Liver (tissue), 3 donors: ENCODE data around the gene ASZ1.

Experiments
- EGR1 ChIP-seq, 2 donors: IDR thresholded peaks; 2 replicates each; pipeline ENCODE4 v1.6.1; 2016 to 2018; ENCODE audit warnings: antibody characterized with exemption in 2 of 2, low read depth in 2 of 2
- FOXA1 ChIP-seq: IDR thresholded peaks from 2 replicates; pipeline ENCODE4 v1.6.1; 2016; ENCODE audit warnings: antibody characterized with exemption
- HNF4A ChIP-seq, 2 donors: conservative IDR thresholded peaks; 2 replicates each; pipeline ENCODE4 v1.6.1; 2016; ENCODE audit warnings: antibody characterized with exemption in 2 of 2, mild to moderate bottlenecking in 2 of 2
- JUND ChIP-seq, 2 donors: IDR thresholded peaks; 2 replicates each; pipeline ENCODE4 v1.6.1; 2016; ENCODE audit warnings: antibody characterized with exemption in 2 of 2
- RAD21 ChIP-seq, 2 donors: IDR thresholded peaks; 2 replicates each; pipeline ENCODE4 v1.6.1; 2016; ENCODE audit warnings: antibody characterized with exemption in 2 of 2, mild to moderate bottlenecking in 2 of 2
- RXRA ChIP-seq, 2 donors: IDR thresholded peaks; 2 replicates each; pipeline ENCODE4 v1.6.1; 2017 to 2018; ENCODE audit warnings: antibody characterized with exemption in 2 of 2, mild to moderate bottlenecking in 1 of 2
- SP1 ChIP-seq: IDR thresholded peaks from 2 replicates; pipeline ENCODE4 v1.6.1; 2018; ENCODE audit warnings: antibody characterized with exemption, mild to moderate bottlenecking
- TAF1 ChIP-seq: conservative IDR thresholded peaks from 2 replicates; pipeline ENCODE4 v1.6.1; 2016; ENCODE audit warnings: antibody characterized with exemption, mild to moderate bottlenecking
- YY1 ChIP-seq: IDR thresholded peaks from 2 replicates; pipeline ENCODE4 v1.6.1; 2016; ENCODE audit warnings: antibody characterized with exemption, mild to moderate bottlenecking
- TF ChIP-seq, protein P1 (sequence below): IDR thresholded peaks from 2 replicates; pipeline ENCODE4 v1.6.1; 2016; ENCODE audit warnings: antibody characterized with exemption
- TF ChIP-seq, protein P2 (sequence below): fragments of 150-350 bp; IDR thresholded peaks from 2 replicates; pipeline ENCODE4 v1.5.1; 2017; ENCODE audit warnings: improper control_type of control experiment, low read depth, low read length; ENCODE audit not compliant: missing input control
- TF ChIP-seq, protein P3 (sequence below): IDR thresholded peaks from 2 replicates; pipeline ENCODE4 v1.6.1; 2016; ENCODE audit warnings: antibody characterized with exemption
- TF ChIP-seq, protein P4 (sequence below): IDR thresholded peaks from 2 replicates; pipeline ENCODE4 v1.6.1; 2016; ENCODE audit warnings: antibody characterized with exemption, mild to moderate bottlenecking
- TF ChIP-seq, protein P5 (sequence below): IDR thresholded peaks from 2 replicates; pipeline ENCODE4 v1.6.1; 2016; ENCODE audit warnings: antibody characterized with exemption
- donor health status: healthy.
- donor health status: healthy.

DNA sequence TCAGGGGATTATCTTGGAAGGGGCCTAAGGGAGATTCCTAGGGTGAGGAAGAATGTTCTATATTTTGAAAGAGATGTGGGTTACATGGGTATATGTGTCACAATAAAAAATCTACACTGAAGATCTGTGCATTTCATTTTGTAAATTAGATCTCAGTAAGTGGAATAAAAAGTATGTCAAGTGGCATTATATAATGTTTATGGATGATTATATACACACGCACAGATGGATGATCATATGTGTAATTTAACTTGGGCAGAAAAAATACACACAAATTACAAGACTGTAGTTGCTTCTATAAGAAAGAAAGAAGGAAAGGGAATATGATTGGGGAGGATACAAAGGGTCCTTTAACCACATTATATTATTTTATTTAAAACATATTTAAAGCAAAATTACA, 18.5 kb downstream of the ASZ1 start:
- TF ChIP-seq, protein P1, sequence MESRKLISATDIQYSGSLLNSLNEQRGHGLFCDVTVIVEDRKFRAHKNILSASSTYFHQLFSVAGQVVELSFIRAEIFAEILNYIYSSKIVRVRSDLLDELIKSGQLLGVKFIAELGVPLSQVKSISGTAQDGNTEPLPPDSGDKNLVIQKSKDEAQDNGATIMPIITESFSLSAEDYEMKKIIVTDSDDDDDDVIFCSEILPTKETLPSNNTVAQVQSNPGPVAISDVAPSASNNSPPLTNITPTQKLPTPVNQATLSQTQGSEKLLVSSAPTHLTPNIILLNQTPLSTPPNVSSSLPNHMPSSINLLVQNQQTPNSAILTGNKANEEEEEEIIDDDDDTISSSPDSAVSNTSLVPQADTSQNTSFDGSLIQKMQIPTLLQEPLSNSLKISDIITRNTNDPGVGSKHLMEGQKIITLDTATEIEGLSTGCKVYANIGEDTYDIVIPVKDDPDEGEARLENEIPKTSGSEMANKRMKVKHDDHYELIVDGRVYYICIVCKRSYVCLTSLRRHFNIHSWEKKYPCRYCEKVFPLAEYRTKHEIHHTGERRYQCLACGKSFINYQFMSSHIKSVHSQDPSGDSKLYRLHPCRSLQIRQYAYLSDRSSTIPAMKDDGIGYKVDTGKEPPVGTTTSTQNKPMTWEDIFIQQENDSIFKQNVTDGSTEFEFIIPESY, result no peak
- TF ChIP-seq, protein P2, sequence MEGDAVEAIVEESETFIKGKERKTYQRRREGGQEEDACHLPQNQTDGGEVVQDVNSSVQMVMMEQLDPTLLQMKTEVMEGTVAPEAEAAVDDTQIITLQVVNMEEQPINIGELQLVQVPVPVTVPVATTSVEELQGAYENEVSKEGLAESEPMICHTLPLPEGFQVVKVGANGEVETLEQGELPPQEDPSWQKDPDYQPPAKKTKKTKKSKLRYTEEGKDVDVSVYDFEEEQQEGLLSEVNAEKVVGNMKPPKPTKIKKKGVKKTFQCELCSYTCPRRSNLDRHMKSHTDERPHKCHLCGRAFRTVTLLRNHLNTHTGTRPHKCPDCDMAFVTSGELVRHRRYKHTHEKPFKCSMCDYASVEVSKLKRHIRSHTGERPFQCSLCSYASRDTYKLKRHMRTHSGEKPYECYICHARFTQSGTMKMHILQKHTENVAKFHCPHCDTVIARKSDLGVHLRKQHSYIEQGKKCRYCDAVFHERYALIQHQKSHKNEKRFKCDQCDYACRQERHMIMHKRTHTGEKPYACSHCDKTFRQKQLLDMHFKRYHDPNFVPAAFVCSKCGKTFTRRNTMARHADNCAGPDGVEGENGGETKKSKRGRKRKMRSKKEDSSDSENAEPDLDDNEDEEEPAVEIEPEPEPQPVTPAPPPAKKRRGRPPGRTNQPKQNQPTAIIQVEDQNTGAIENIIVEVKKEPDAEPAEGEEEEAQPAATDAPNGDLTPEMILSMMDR, result no peak
- TF ChIP-seq TAF1 (no peak), EGR1 (IDR thresholded peaks at IDR 0.05; ENCODE audit: low read depth in 2 of 2) (no peak), RAD21 (IDR thresholded peaks at IDR 0.05) (no peak), RXRA (IDR thresholded peaks at IDR 0.05) (no peak), JUND (IDR thresholded peaks at IDR 0.05) (no peak), SP1 (no peak), HNF4A (conservative IDR thresholded peaks at IDR 0.05) (no peak), YY1 (no peak), FOXA1 (no peak)
- TF ChIP-seq, protein P3, sequence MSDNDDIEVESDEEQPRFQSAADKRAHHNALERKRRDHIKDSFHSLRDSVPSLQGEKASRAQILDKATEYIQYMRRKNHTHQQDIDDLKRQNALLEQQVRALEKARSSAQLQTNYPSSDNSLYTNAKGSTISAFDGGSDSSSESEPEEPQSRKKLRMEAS, result no peak
- TF ChIP-seq, protein P4, sequence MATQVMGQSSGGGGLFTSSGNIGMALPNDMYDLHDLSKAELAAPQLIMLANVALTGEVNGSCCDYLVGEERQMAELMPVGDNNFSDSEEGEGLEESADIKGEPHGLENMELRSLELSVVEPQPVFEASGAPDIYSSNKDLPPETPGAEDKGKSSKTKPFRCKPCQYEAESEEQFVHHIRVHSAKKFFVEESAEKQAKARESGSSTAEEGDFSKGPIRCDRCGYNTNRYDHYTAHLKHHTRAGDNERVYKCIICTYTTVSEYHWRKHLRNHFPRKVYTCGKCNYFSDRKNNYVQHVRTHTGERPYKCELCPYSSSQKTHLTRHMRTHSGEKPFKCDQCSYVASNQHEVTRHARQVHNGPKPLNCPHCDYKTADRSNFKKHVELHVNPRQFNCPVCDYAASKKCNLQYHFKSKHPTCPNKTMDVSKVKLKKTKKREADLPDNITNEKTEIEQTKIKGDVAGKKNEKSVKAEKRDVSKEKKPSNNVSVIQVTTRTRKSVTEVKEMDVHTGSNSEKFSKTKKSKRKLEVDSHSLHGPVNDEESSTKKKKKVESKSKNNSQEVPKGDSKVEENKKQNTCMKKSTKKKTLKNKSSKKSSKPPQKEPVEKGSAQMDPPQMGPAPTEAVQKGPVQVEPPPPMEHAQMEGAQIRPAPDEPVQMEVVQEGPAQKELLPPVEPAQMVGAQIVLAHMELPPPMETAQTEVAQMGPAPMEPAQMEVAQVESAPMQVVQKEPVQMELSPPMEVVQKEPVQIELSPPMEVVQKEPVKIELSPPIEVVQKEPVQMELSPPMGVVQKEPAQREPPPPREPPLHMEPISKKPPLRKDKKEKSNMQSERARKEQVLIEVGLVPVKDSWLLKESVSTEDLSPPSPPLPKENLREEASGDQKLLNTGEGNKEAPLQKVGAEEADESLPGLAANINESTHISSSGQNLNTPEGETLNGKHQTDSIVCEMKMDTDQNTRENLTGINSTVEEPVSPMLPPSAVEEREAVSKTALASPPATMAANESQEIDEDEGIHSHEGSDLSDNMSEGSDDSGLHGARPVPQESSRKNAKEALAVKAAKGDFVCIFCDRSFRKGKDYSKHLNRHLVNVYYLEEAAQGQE, result no peak
- TF ChIP-seq, protein P5, sequence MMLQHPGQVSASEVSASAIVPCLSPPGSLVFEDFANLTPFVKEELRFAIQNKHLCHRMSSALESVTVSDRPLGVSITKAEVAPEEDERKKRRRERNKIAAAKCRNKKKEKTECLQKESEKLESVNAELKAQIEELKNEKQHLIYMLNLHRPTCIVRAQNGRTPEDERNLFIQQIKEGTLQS, result no peak
